Karpas-422 (cell line): ENCODE data around the gene ARL8A. TPM values are rescaled to one million over a fixed set of nuclear protein-coding genes. Genes with fewer than 3 reads are reported as not detected.
A peak's percentile ranks its signal among the peaks of the same experiment; 100 is the strongest.
"Not testable (repeated sequence)": the region's sequence is repeated elsewhere in the genome, so short reads cannot be mapped to it uniquely, and the experiment has no call there.

Experiments
- DNase-seq: peaks from one replicate; pipeline ENCODE4 v3.0.0-alpha.2; 2015
- H2AFZ ChIP-seq: fragments of 200-600 bp; sonication (generic); 2 replicates; pipeline ENCODE4 v1.6.1; 2014; ENCODE audit warnings: antibody characterized with exemption, low read length, mixed read lengths
- H3K27ac ChIP-seq: fragments of 200-600 bp; sonication (generic); 2 replicates; pipeline ENCODE4 v1.5.1; 2014; ENCODE audit warnings: mild to moderate bottlenecking, low read length, moderate library complexity
- H3K27me3 ChIP-seq: fragments of 200-600 bp; sonication (generic); 2 replicates; pipeline ENCODE4 v1.6.1; 2014; ENCODE audit warnings: low read length, mixed read lengths
- H3K36me3 ChIP-seq: fragments of 200-600 bp; sonication (generic); 2 replicates; pipeline ENCODE4 v1.6.1; 2014; ENCODE audit warnings: low read length, mixed read lengths; ENCODE audit not compliant: insufficient read depth
- H3K4me1 ChIP-seq: fragments of 200-600 bp; sonication (generic); 2 replicates; pipeline ENCODE4 v1.6.1; 2014; ENCODE audit warnings: mild to moderate bottlenecking, low read length, mixed read lengths
- H3K4me2 ChIP-seq: fragments of 200-600 bp; sonication (generic); 2 replicates; pipeline ENCODE4 v1.6.1; 2014; ENCODE audit warnings: low read length, low read depth, mild to moderate bottlenecking; ENCODE audit not compliant: poor library complexity, severe bottlenecking
- H3K4me3 ChIP-seq: fragments of 200-600 bp; sonication (generic); 2 replicates; pipeline ENCODE4 v1.5.1; 2014; ENCODE audit warnings: mild to moderate bottlenecking, antibody characterized with exemption, low read length, mixed read lengths
- H3K79me2 ChIP-seq: fragments of 200-600 bp; sonication (generic); 2 replicates; pipeline ENCODE4 v1.6.1; 2014; ENCODE audit warnings: mild to moderate bottlenecking, low read length, mixed read lengths
- H3K9ac ChIP-seq: fragments of 200-600 bp; sonication (generic); 2 replicates; pipeline ENCODE4 v1.6.0; 2014; ENCODE audit warnings: low read length
- H3K9me2 ChIP-seq: fragments of 200-600 bp; sonication (generic), shearing (Covaris generic); replicated peaks from 2 replicates; pipeline ENCODE4 v1.6.0; 2014; ENCODE audit warnings: mild to moderate bottlenecking, low read length, moderate library complexity; ENCODE audit not compliant: insufficient read depth
- H3K9me3 ChIP-seq: fragments of 300-700, 200-600 bp; sonication (generic); 2 replicates; pipeline ENCODE4 v1.6.1; 2014; ENCODE audit warnings: low read length, mixed read lengths
- H4K20me1 ChIP-seq: fragments of 200-600 bp; sonication (generic); 2 replicates; pipeline ENCODE4 v1.6.1; 2014; ENCODE audit warnings: mild to moderate bottlenecking, antibody characterized with exemption, low read length, low read depth; ENCODE audit not compliant: insufficient read depth
- total RNA-seq: library from RNA; depleted of rRNA; stranded (reverse); fragments of >200 nt; shearing (Covaris generic); gene quantifications from 2 replicates; pipeline ENCODE4 v1.2.3, GENCODE V29; 2014; ENCODE audit warnings: low replicate concordance

The ARL8A gene
- total RNA-seq, 1 experiment from 2014 or later: 26.7 TPM

DNA sequence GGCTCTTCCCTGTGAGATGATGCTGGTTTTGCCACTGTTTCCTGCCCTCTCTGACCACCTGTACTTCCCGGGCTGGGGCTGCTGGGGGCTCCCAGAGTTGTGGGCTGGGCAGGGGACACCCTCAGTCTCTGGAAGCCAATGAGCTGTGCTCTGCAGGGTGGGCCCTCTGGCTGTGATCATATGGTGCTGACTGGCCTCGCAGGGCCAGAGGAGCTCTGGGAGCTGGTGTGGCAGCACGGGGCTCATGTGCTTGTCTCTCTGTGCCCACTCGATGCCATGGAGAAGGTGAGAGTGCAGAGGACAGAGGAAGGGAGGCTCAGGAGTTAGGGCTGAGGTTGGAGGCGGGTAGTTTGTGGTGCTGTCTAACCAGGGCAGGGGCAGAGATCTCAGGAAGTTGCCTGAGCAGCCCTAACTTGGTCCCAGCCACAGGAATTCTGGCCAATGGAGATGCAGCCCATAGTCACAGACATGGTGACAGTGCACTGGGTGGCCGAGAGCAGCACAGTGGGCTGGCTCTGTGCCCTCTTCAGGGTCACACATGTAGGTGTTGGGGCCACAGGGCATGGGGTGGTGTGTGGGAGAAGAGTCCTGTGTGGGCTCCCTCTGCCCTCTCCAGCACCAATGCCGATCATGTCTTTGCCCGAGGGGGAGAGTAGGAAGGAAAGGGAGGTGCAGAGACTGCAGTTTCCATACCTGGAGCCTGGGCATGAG lies 43.3 kb upstream of the ARL8A start:
- Histone ChIP-seq H3K4me2 (no peak overlapping the region), H3K9me3 (no peaks in the 10 kb centered on the region), H3K79me2 (no peaks in the 10 kb centered on the region)

DNA sequence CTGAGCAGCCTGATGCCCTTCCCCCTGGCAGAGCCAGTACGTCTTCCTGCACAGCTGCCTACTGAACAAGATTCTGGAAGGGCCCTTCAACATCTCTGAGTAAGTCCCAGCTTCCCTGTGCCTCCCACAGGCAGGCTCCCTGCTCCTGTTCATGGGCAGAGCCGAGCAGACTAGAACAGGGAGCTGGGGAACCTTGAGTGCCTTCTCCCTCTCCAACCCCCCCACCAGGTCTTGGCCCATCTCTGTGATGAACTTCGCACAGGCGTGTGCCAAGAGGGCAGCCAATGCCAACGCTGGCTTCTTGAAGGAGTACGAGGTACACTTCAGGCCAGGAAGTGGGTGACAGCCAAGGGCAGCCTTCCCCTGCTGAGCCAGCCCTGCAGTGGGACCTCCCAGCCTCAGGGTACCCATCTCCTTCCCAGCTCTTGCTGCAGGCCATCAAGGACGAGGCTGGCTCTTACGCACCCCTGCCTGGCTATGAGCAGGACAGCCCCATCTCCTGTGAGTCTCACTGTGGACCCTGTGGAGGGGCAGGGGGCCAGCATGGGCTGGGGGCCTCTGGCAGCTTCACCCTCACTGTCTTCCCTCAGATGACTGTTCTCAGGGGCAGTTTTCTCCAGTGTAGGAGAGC lies 42.6 kb upstream of the ARL8A start:
- no peak overlapping the region for H3K4me2 ChIP-seq
- H3K4me1 ChIP-seq: no peaks in the 10 kb centered on the region
- no peak overlapping the region for H2AFZ ChIP-seq
- no peak overlapping the region for H3K4me3 ChIP-seq
- H3K79me2 ChIP-seq: no peaks in the 10 kb centered on the region
- 0 out of 2 replicates have a peak, but pooled peaks cover 3% of the 10 kb centered on the region for H4K20me1 ChIP-seq
- no peak overlapping the region for H3K9ac ChIP-seq
- H3K27ac ChIP-seq: no peak overlapping the region
- DNase-seq: no peak
- H3K9me3 ChIP-seq: no peaks in the 10 kb centered on the region
- no peaks in the 10 kb centered on the region for H3K27me3 ChIP-seq
- H3K36me3 ChIP-seq: no peaks in the 10 kb centered on the region
- H3K9me2 ChIP-seq: no peaks in the 10 kb centered on the region

More for the DNA sequence above, 43.3 kb upstream of the ARL8A start:
- Histone ChIP-seq H3K9ac (no peak overlapping the region), H3K4me1 (no peaks in the 10 kb centered on the region), H4K20me1 (0 out of 2 replicates have a peak, but pooled peaks cover 3% of the 10 kb centered on the region), H2AFZ (no peak overlapping the region), H3K9me2 (no peaks in the 10 kb centered on the region), H3K27ac (no peak overlapping the region), H3K4me3 (no peak overlapping the region), H3K27me3 (no peaks in the 10 kb centered on the region), H3K36me3 (no peaks in the 10 kb centered on the region)
- DNase-seq: no peak

DNA sequence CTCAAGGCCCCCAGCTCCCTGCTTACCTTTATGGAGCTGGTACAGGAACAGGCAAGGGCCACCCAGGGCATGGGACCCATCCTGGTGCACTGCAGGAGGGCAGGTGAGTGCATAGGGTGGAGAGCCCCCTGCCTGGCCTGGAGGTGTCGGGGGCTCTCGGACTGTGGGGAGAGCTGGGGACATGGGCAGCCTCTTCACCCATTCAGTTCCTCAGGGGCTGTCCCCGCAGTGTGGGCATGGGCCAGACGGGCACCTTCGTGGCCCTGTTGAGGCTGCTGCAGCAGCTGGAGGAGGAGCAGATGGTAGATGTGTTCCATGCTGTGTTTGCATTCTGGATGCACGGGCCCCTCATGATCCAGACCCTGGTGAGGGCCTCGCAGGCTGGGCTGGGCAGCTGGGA lies 41.8 kb upstream of the ARL8A start:
- no peaks in the 10 kb centered on the region for H3K9me2 ChIP-seq
- no peaks in the 10 kb centered on the region for H3K36me3 ChIP-seq
- H3K27ac ChIP-seq: no peak overlapping the region
- H3K9me3 ChIP-seq: no peaks in the 10 kb centered on the region
- H3K4me3 ChIP-seq: no peak overlapping the region
- H3K79me2 ChIP-seq: no peaks in the 10 kb centered on the region
- no peak overlapping the region for H2AFZ ChIP-seq
- H3K4me2 ChIP-seq: no peak overlapping the region
- DNase-seq: no peak
- H3K27me3 ChIP-seq: no peaks in the 10 kb centered on the region
- 0 out of 2 replicates have a peak, but pooled peaks cover 3% of the 10 kb centered on the region for H4K20me1 ChIP-seq
- H3K4me1 ChIP-seq: no peaks in the 10 kb centered on the region
- H3K9ac ChIP-seq: no peak overlapping the region

GRCh38 chr1:202184750-202185460 lies 40.4 kb upstream of the ARL8A start:
- H3K27me3 ChIP-seq: no peaks in the 10 kb centered on the region
- H3K4me2 ChIP-seq: no peak overlapping the region

DNA sequence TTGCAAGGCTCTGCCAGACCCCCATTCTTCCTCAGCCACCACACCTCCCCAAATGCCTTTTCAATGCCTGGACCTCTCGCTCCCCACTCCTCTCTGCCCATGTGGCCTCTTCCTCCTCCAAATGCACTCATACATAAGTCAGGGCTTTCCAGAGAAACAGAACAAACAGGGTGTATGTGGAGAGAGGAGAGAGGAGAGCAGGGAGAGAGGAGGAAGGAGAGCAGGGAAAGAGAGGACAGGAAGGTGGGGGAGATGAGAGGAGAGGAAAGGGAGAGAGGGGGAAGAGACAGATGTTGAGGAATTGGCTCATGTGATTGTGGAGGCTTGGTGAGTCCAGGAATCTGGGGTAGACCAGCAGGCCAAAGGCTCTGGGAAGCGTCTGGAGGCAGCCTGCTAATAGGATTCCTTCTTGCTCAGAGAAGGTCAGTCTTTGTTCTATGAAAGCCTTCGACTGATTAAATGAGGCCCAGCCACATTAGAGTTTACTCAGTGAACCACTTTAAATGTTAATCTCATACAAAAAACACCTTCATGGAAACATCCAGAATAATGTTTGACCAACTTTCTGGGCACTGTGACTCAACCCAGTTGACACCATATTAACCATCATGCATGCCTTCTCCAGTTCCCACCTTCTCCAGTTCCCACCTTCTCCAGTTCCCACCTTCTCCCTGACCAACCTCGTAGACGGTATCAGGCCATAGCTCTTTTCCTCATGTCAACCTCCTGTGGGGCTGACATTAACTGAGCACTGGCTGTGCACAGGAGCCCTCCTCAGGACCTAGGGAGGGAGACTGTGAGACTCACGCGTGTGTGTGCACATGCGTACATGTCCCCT lies 37.7 kb upstream of the ARL8A start:
- H3K36me3 ChIP-seq: no peaks in the 10 kb centered on the region
- no peak overlapping the region for H3K4me3 ChIP-seq
- H3K27me3 ChIP-seq: no peaks in the 10 kb centered on the region
- no peaks in the 10 kb centered on the region for H3K9me2 ChIP-seq
- no peaks in the 10 kb centered on the region for H3K4me1 ChIP-seq
- 0 out of 2 replicates have a peak, but pooled peaks cover 3% of the 10 kb centered on the region for H4K20me1 ChIP-seq
- no peaks in the 10 kb centered on the region for H3K9me3 ChIP-seq
- no peak overlapping the region for H3K9ac ChIP-seq
- no peaks in the 10 kb centered on the region for H3K79me2 ChIP-seq
- H3K27ac ChIP-seq: no peak overlapping the region
- no peak for DNase-seq
- no peak overlapping the region for H3K4me2 ChIP-seq
- H2AFZ ChIP-seq: no peak overlapping the region

More at GRCh38 chr1:202184750-202185460, 40.4 kb upstream of the ARL8A start:
- peak; percentile 89 for DNase-seq
- Histone ChIP-seq H3K79me2 (no peaks in the 10 kb centered on the region), H3K9me2 (no peaks in the 10 kb centered on the region), H3K36me3 (no peaks in the 10 kb centered on the region), H3K4me3 (no peak overlapping the region), H4K20me1 (0 out of 2 replicates have a peak, but pooled peaks cover 3% of the 10 kb centered on the region), H3K9ac (no peak overlapping the region), H3K9me3 (no peaks in the 10 kb centered on the region), H3K27ac (no peak overlapping the region), H3K4me1 (no peaks in the 10 kb centered on the region), H2AFZ (no peak overlapping the region)

DNA sequence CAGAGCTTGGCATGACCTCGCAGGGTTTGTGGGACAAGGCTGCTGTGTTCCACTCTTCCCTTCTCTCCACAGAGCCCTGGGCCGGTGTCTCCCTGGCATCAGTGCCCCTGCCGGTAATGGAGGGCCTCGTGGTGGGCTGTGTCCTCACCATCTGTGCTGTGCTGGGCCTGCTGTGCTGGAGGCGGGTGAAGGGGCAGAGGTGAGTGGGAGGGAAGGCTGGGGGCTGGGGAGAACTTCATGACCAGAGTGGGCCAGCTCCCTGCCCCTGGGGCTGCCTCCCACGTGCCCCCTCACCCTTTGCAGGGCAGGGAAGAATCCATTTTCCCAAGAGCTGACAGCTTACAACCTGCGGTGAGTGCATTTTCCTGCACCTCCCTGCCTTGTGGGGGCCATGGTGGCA lies 37.0 kb upstream of the ARL8A start:
- no peaks in the 10 kb centered on the region for H3K27me3 ChIP-seq

GRCh38 chr1:202180751-202181139 lies 36.2 kb upstream of the ARL8A start:
- not testable (repeated sequence) for DNase-seq, H3K36me3 ChIP-seq, H3K9me3 ChIP-seq, H3K4me1 ChIP-seq, H3K9ac ChIP-seq, H2AFZ ChIP-seq, H4K20me1 ChIP-seq, H3K79me2 ChIP-seq, H3K4me3 ChIP-seq, H3K27ac ChIP-seq, H3K9me2 ChIP-seq, H3K27me3 ChIP-seq, H3K4me2 ChIP-seq

More for the DNA sequence above, 37.0 kb upstream of the ARL8A start:
- H3K79me2 ChIP-seq: no peaks in the 10 kb centered on the region
- H3K27ac ChIP-seq: no peak overlapping the region
- H4K20me1 ChIP-seq: 0 out of 2 replicates have a peak, but pooled peaks cover 2% of the 10 kb centered on the region
- H2AFZ ChIP-seq: no peak overlapping the region
- no peak overlapping the region for H3K4me2 ChIP-seq
- no peaks in the 10 kb centered on the region for H3K9me2 ChIP-seq
- no peak overlapping the region for H3K4me3 ChIP-seq
- H3K36me3 ChIP-seq: no peaks in the 10 kb centered on the region
- no peaks in the 10 kb centered on the region for H3K9me3 ChIP-seq
- no peak overlapping the region for H3K9ac ChIP-seq
- no peaks in the 10 kb centered on the region for H3K4me1 ChIP-seq
- no peak for DNase-seq
